ENCODE results near the gene MPST.

DNA sequence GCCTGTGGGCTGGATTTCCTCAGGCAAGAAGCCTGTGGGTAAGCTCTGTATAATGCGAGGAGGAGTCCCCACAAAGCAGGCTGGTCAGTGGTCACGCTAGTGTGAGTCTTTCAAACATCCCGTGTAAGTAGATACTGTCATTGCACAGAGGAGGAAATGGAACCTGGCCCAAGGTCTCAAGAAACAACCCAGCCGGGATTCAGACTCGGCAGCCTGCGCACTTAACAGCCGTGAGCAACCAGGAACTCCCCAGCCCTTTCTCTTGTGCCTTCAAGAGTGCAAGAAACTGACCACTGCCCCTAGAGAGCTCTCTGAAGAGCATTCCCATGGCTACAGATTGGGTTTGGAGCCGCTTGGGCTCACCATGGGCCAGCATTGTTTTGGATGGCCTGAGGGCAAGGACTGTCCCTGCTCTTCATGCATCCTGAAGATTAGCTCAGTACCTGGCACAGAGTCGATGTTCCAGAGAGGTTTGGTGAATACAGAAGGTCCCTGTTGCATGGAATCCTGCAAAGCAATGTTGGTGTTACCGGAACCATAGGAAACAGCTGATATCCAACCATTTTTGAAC, 6.0 kb downstream of the MPST start:
- TF ChIP-seq, protein P1, sequence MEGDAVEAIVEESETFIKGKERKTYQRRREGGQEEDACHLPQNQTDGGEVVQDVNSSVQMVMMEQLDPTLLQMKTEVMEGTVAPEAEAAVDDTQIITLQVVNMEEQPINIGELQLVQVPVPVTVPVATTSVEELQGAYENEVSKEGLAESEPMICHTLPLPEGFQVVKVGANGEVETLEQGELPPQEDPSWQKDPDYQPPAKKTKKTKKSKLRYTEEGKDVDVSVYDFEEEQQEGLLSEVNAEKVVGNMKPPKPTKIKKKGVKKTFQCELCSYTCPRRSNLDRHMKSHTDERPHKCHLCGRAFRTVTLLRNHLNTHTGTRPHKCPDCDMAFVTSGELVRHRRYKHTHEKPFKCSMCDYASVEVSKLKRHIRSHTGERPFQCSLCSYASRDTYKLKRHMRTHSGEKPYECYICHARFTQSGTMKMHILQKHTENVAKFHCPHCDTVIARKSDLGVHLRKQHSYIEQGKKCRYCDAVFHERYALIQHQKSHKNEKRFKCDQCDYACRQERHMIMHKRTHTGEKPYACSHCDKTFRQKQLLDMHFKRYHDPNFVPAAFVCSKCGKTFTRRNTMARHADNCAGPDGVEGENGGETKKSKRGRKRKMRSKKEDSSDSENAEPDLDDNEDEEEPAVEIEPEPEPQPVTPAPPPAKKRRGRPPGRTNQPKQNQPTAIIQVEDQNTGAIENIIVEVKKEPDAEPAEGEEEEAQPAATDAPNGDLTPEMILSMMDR (IDR thresholded peaks at IDR 0.05; ENCODE audit: low read depth, low read length), result no peak
- no peak for TF ChIP-seq EZH2phosphoT487 (IDR thresholded peaks at IDR 0.05; ENCODE audit: low read depth)

All from OCI-LY3 (cell line).